Heart left ventricle (tissue), 13 donors: ENCODE measurements around the gene TOB1.

Experiments used
- CTCF ChIP-seq, 12 donors: fragments of 200-600 bp; sonication (generic) in 4 of 12; IDR thresholded peaks; one replicate each; pipeline versions ENCODE4 v1.5.0 to v1.8.0; 2018 to 2022; ENCODE audit warnings: antibody characterized with exemption in 12 of 12, mild to moderate bottlenecking in 5 of 12
- POLR2A ChIP-seq, 2 donors: fragments of 450-650 bp; IDR thresholded peaks; one replicate each; pipeline ENCODE4 v1.6.1; 2017; ENCODE audit warnings: antibody characterized with exemption in 2 of 2, mild to moderate bottlenecking in 2 of 2, moderate library complexity in 2 of 2
- donor health status: ischemic (EF 13 %, LVEDD 7.1; RV severe dilation, severe dysfunction).
- donor health status: DM: no; HTN: yes; CAD: no.
- donor health status: DM: no; HTN: no; CAD: no.
- donor health status: ischemic (EF 25% LVEDD 6.9; RV normal size, moderate dysfunction).
- donor health status: ischemic (EF 25% LVEDD 5.7; RV mildly dilated, moderate dysfunction).
- donor health status: ischemic (EF 35%, LVEDD 5.7; RV mildly dilated, moderate dysfunction).
- donor health status: nonischemic (EF 11% LVEDD 7.7; RV severe dilation, severe dysfunction).
- donor health status: DM: yes; HTN: yes; CAD: no.
- donor health status: PGD.
- donor health status: ischemic (EF 29% LVEDD 5.4; RV normal size, mild dysfunction).
- donor health status: nonischemic (EF 23%, LVEDD 6.1; RV moderate dilation, normal function).

- TF ChIP-seq POLR2A (IDR thresholded peaks at IDR 0.05) (no peak), CTCF (IDR thresholded peaks at IDR 0.05) (no peak)
Observed at GRCh38 chr17:50832267-50832863, 33.8 kb downstream of the TOB1 start.
